HepG2 (cell line): Measurements from ENCODE around the gene GFRA1. TPM values are rescaled to one million over a fixed set of nuclear protein-coding genes. Genes with fewer than 3 reads are reported as not detected.

Experiments used
- ATAC-seq: fragments of 200-7000 bp; cut with Tn5 transposase; 3 replicates; pipeline ENCODE4 v1.9.1; 2020; ENCODE audit warnings: mild to moderate bottlenecking, moderate library complexity
- BruUV-seq: library from RNA; stranded (reverse); fragments of 400-500 nt; replicated peaks from 2 replicates; lab custom pipeline; 2021; lab: Mats Ljungman, UMichigan
- CTCF ChIA-PET: fragments of 300-600 bp; formaldehyde crosslinking; extraction: SDS; loops from one replicate; lab custom pipeline; 2021; ENCODE audit warnings: low total read pairs, inconsistent platforms, low intra/inter-chr PET ratio; lab: Yijun Ruan, JAX
- POLR2A ChIA-PET: fragments of 350-600 bp; sonication (Branson Sonifier 250); formaldehyde crosslinking; loops from one replicate; lab custom pipeline; 2020; ENCODE audit warnings: antibody characterized with exemption, inconsistent platforms; lab: Yijun Ruan, JAX
- DNase-seq: peaks from one replicate; pipeline ENCODE4 v3.0.0-alpha.2; 2015; ENCODE audit warnings: low spot score
- FAIRE-seq: peaks from 3 replicates; lab custom pipeline; 2011; peaks lifted over from hg19 to GRCh38; lab: Jason Lieb, UNC
- H2AFZ ChIP-seq: one replicate; pipeline ENCODE4 v1.6.1; 2011; ENCODE audit warnings: low read length, inconsistent platforms
- H3K27ac ChIP-seq: fragments of 300-600 bp; 3 replicates; pipeline ENCODE4 v1.8.0; 2011; ENCODE audit warnings: mixed run types, mild to moderate bottlenecking, mixed read lengths, low read length, inconsistent platforms; ENCODE audit not compliant: insufficient read depth; ENCODE audit errors: extremely low read length
- H3K27me3 ChIP-seq, 2 experiments: fragments of 200-600 bp in 1 of 2; 2 replicates in 1 of 2; 3 replicates in 1 of 2; pipeline versions ENCODE4 v1.6.0 to v1.8.0; 2011; ENCODE audit warnings: low read length in 2 of 2, mild to moderate bottlenecking in 2 of 2, moderate library complexity in 2 of 2, inconsistent platforms in 1 of 2; ENCODE audit not compliant: insufficient read depth in 2 of 2, control insufficient read depth in 1 of 2
- H3K36me3 ChIP-seq, 2 experiments: fragments of 200-600 bp in 1 of 2; replicated peaks in 1 of 2; 2 replicates in 1 of 2; 3 replicates in 1 of 2; pipeline versions ENCODE4 v1.5.1 to v1.8.0; 2011; ENCODE audit warnings: low read length in 2 of 2, inconsistent platforms in 1 of 2; ENCODE audit not compliant: insufficient read depth in 2 of 2, control insufficient read depth in 1 of 2
- H3K4me1 ChIP-seq: 2 replicates; pipeline ENCODE4 v1.5.1; 2012; ENCODE audit warnings: low read length, inconsistent platforms; ENCODE audit not compliant: insufficient read depth
- H3K4me2 ChIP-seq: 2 replicates; pipeline ENCODE4 v1.6.0; 2011; ENCODE audit warnings: low read depth, low read length, inconsistent platforms
- H3K4me3 ChIP-seq, 3 experiments: fragments of 200-600 bp in 1 of 3; sonication (generic), shearing (Covaris generic) in 1 of 3; replicated peaks in 1 of 3; 2 replicates each; pipeline ENCODE4 v1.5.1; 2011 to 2016; ENCODE audit warnings: low read length in 3 of 3, inconsistent platforms in 2 of 3, low read depth in 2 of 3, mild to moderate bottlenecking in 2 of 3, control low read depth in 1 of 3, mixed read lengths in 1 of 3; ENCODE audit not compliant: insufficient read depth in 1 of 3
- H3K79me2 ChIP-seq: one replicate; pipeline ENCODE4 v1.6.1; 2011; ENCODE audit warnings: low read length, inconsistent platforms; ENCODE audit not compliant: insufficient read depth
- H3K9ac ChIP-seq: 2 replicates; pipeline ENCODE4 v1.6.0; 2011; ENCODE audit warnings: mild to moderate bottlenecking, low read depth, low read length, inconsistent platforms; ENCODE audit not compliant: insufficient read depth
- H3K9me3 ChIP-seq: 2 replicates; pipeline ENCODE4 v1.5.1; 2012; ENCODE audit warnings: mild to moderate bottlenecking, low read length
- H4K20me1 ChIP-seq: 2 replicates; pipeline ENCODE4 v1.6.0; 2011; ENCODE audit warnings: inconsistent platforms, mild to moderate bottlenecking, low read length, moderate library complexity; ENCODE audit not compliant: insufficient read depth
- ADNP ChIP-seq: sonication (generic); formaldehyde crosslinking; IDR thresholded peaks from 2 replicates; pipeline ENCODE4 v1.4.0; 2020; ENCODE audit warnings: missing genetic modification reagents
- AGO2 ChIP-seq: fragments of 200-400 bp; formaldehyde crosslinking; optimal IDR thresholded peaks from 2 replicates; pipeline ENCODE3; 2017; ENCODE audit warnings: mild to moderate bottlenecking, low read depth, low read length, moderate library complexity
- BRF2 ChIP-seq: sonication (generic); formaldehyde crosslinking; IDR thresholded peaks from 2 replicates; pipeline ENCODE4 v1.8.1; 2022; ENCODE audit warnings: mild to moderate bottlenecking, missing genetic modification reagents
- GABPB1 ChIP-seq: IDR thresholded peaks from 2 replicates; pipeline ENCODE4 v1.6.1; 2016; ENCODE audit warnings: mild to moderate bottlenecking, missing genetic modification reagents, moderate library complexity, missing compliant biosample characterization
- NR1H2 ChIP-seq: sonication (generic); formaldehyde crosslinking; IDR thresholded peaks from 2 replicates; pipeline ENCODE4 v1.8.1; 2022; ENCODE audit warnings: low read depth, missing genetic modification reagents, borderline replicate concordance
- PRDM15 ChIP-seq: sonication (generic); formaldehyde crosslinking; IDR thresholded peaks from 2 replicates; pipeline ENCODE4 v1.4.0; 2020; ENCODE audit warnings: missing genetic modification reagents
- PRPF4 ChIP-seq: fragments of 200-400 bp; formaldehyde crosslinking; IDR thresholded peaks from 2 replicates; pipeline ENCODE4 v1.6.1; 2016; ENCODE audit warnings: low read length, low read depth; ENCODE audit not compliant: poor library complexity, severe bottlenecking
- ZFP1 ChIP-seq: IDR thresholded peaks from 2 replicates; pipeline ENCODE4 v1.6.1; 2016
- ZNF235 ChIP-seq: sonication (generic); formaldehyde crosslinking; IDR thresholded peaks from 2 replicates; pipeline ENCODE4 v1.8.1; 2023; ENCODE audit warnings: mild to moderate bottlenecking, missing genetic modification reagents, borderline replicate concordance
- ZNF451 ChIP-seq: sonication (generic); formaldehyde crosslinking; IDR thresholded peaks from 2 replicates; pipeline ENCODE4 v1.5.0; 2020; ENCODE audit warnings: mild to moderate bottlenecking, missing genetic modification reagents
- WGBS: methylation state at CpG from one replicate; pipeline ENCODE4 v1.1.6; 2017; ENCODE audit warnings: low lambda C conversion rate; 5-methylcytosine and 5-hydroxymethylcytosine counted together
- in situ Hi-C: cut with HindIII; loops from 2 replicates; pipeline ENCODE4 v1.10.0; 2017; ENCODE audit warnings: low pct_unique_long_range_greater_than_20kb; ENCODE audit not compliant: extremely low pct_ligation_motif_present
- intact Hi-C: fragments of 100-400 bp; cut with micrococcal nuclease; formaldehyde crosslinking; loops from one replicate; pipeline ENCODE4 v1.10.0; 2022; ENCODE audit not compliant: unreplicated experiment
- polyA plus RNA-seq, 8 experiments: library from polyadenylated mRNA; depleted of rRNA in 3 of 8; stranded (reverse) in 7 of 8; unstranded in 1 of 8; fragments of >200 nt; fragmentation: Illumina TruSeq in 4 of 8; extraction: Trizol in 4 of 8; gene quantifications; 2 replicates each; pipeline versions ENCODE4 v1.2.1 to v1.2.3, GENCODE V29; 2011 to 2016; ENCODE audit warnings: low read depth in 4 of 8, missing spikeins in 1 of 8, mixed read lengths in 1 of 8; ENCODE audit not compliant: insufficient read depth in 1 of 8
- total RNA-seq, 5 experiments: library from RNA; depleted of rRNA; stranded (reverse); fragments of >200 nt; fragmentation: Illumina TruSeq; extraction: Trizol; gene quantifications; 2 replicates each; pipeline ENCODE4 v1.2.3, GENCODE V29; 2016; ENCODE audit warnings: low read depth in 1 of 5
- TF ChIP-seq, protein P1 (sequence below): sonication (generic); formaldehyde crosslinking; IDR thresholded peaks from 2 replicates; pipeline ENCODE4 v1.9.0; 2021; ENCODE audit warnings: missing genetic modification reagents, mild to moderate bottlenecking, borderline replicate concordance

Gene GFRA1
- total and polyA plus RNA-seq, 2 of the 13 experiments (the other 11 are each of a cell fraction or from before 2014, with no cell fraction given), result not detected

DNA sequence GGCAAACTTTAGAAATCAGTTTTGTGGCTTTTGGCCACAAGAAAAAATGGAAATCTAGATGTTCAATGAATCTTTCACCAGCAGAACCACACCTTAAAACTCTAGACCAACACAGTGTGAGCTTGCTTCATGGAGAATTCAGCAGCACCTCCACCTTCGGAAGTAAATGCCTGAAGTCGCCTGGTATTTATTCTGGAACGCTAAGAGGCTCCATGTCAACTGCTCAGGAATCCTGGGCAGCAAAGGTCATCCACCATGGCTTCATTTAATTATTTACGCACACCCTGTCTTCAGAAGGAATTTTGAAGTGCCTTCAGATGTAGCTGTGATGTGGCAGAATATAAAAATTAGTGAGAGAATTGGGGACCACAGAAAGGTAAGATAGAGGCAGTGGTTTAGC is 167.7 kb downstream of the GFRA1 start:
- ChIA-PET POLR2A (no interaction called here), CTCF (no interaction called here)
- 6% methylated on average over 4 of the region's 4 CpGs for WGBS
- no peaks in the 10 kb centered on the region for H3K4me1 ChIP-seq
- no peaks in the 10 kb centered on the region for H3K79me2 ChIP-seq
- H4K20me1 ChIP-seq, result no peaks in the 10 kb centered on the region
- DNase-seq, result no peak
- intact Hi-C loops (no loop called here), in situ Hi-C loops (no loop called here)
- H2AFZ ChIP-seq, result no peak overlapping the region
- no peak overlapping the region for H3K27ac ChIP-seq
- H3K9ac ChIP-seq, result no peak overlapping the region
- no peaks in the 10 kb centered on the region for H3K36me3 ChIP-seq
- no peak for TF ChIP-seq ADNP (CRISPR knock-in tag)
- TF ChIP-seq AGO2, result no peak
- no peak for TF ChIP-seq NR1H2
- no peak for TF ChIP-seq BRF2 (CRISPR knock-in tag)
- no peak for TF ChIP-seq ZFP1 (CRISPR knock-in tag)
- TF ChIP-seq, protein P1, sequence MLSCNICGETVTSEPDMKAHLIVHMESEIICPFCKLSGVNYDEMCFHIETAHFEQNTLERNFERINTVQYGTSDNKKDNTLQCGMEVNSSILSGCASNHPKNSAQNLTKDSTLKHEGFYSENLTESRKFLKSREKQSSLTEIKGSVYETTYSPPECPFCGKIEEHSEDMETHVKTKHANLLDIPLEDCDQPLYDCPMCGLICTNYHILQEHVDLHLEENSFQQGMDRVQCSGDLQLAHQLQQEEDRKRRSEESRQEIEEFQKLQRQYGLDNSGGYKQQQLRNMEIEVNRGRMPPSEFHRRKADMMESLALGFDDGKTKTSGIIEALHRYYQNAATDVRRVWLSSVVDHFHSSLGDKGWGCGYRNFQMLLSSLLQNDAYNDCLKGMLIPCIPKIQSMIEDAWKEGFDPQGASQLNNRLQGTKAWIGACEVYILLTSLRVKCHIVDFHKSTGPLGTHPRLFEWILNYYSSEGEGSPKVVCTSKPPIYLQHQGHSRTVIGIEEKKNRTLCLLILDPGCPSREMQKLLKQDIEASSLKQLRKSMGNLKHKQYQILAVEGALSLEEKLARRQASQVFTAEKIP (CRISPR knock-in tag), result no peak
- TF ChIP-seq ZNF451 (CRISPR knock-in tag), result no peak
- TF ChIP-seq GABPB1 (CRISPR knock-in tag), result no peak
- no peak for TF ChIP-seq PRDM15 (CRISPR knock-in tag)
- TF ChIP-seq PRPF4, result no peak
- no peak for TF ChIP-seq ZNF235 (CRISPR knock-in tag)
- TF ChIP-seq, all 625 proteins: peak for 0
- no peak overlapping the region for H3K4me3 ChIP-seq
- H3K9me3 ChIP-seq, result no peaks in the 10 kb centered on the region
- ATAC-seq (no peak), FAIRE-seq (no peak)
- no peak overlapping the region for H3K4me2 ChIP-seq
- no peaks in the 10 kb centered on the region; a peak in 1 of 5 replicates for H3K27me3 ChIP-seq
- BruUV-seq, result no TSS peak
